T47D (cell line): Measurements from ENCODE around the gene SLC9A9.

Source experiments
- DNase-seq, 2 experiments: peaks; one replicate each; pipeline versions ENCODE4 v3.0.0 to v3.0.0-alpha.2; 2011 to 2012; ENCODE audit warnings: low read depth in 1 of 2, low spot score in 1 of 2
- JUND ChIP-seq: IDR thresholded peaks from 2 replicates; pipeline ENCODE4 v1.6.1; 2012; ENCODE audit warnings: low read depth
- in situ Hi-C: cut with HindIII; loops from 2 replicates; pipeline ENCODE4 v1.10.0; 2016; ENCODE audit warnings: low sequenced_read_pairs, low pct_unique_long_range_greater_than_20kb

The SLC9A9 gene

GRCh38 chr3:143573610-143574303, 274.5 kb downstream of the SLC9A9 start:
- peak in 1 of 2 experiments; percentile 12 for DNase-seq
- in situ Hi-C loops = no loop called here
- TF ChIP-seq JUND = no peak

GRCh38 chr3:143571548-143571947, 276.7 kb downstream of the SLC9A9 start:
- in situ Hi-C loops = no loop called here
- no peak for DNase-seq
- no peak for TF ChIP-seq JUND

- in situ Hi-C loops = no loop called here
- no peak for TF ChIP-seq JUND
- DNase-seq = no peak
Observed at GRCh38 chr3:143567823-143568222, 280.4 kb downstream of the SLC9A9 start.

GRCh38 chr3:143565951-143566350, 282.3 kb downstream of the SLC9A9 start:
- DNase-seq = no peak
- in situ Hi-C loops = no loop called here
- no peak for TF ChIP-seq JUND

- in situ Hi-C loops = no loop called here
- no peak for TF ChIP-seq JUND
- DNase-seq = no peak
Observed at GRCh38 chr3:143563786-143564185, 284.5 kb downstream of the SLC9A9 start.

GRCh38 chr3:143562789-143563188, 285.5 kb downstream of the SLC9A9 start:
- in situ Hi-C loops = no loop called here
- no peak for DNase-seq
- no peak for TF ChIP-seq JUND

- no peak for DNase-seq
- in situ Hi-C loops = no loop called here
- TF ChIP-seq JUND = no peak
Observed at GRCh38 chr3:143559296-143559695, 289.0 kb downstream of the SLC9A9 start.

GRCh38 chr3:143552851-143553250, 295.4 kb downstream of the SLC9A9 start:
- no peak for TF ChIP-seq JUND
- in situ Hi-C loops = no loop called here
- DNase-seq = no peak

- DNase-seq = no peak
- no peak for TF ChIP-seq JUND
- in situ Hi-C loops = no loop called here
Observed at GRCh38 chr3:143551761-143552160, 296.5 kb downstream of the SLC9A9 start.

GRCh38 chr3:143548861-143549497, 299.3 kb downstream of the SLC9A9 start:
- no peak for DNase-seq
- TF ChIP-seq JUND = no peak
- in situ Hi-C loops = no loop called here

GRCh38 chr3:143548393-143548792, 299.9 kb downstream of the SLC9A9 start:
- TF ChIP-seq JUND = no peak
- in situ Hi-C loops = no loop called here
- DNase-seq = no peak

- TF ChIP-seq JUND = no peak
- DNase-seq = no peak
- in situ Hi-C loops = no loop called here
Observed at GRCh38 chr3:143538577-143538981, 309.7 kb downstream of the SLC9A9 start.

- no peak for TF ChIP-seq JUND
- DNase-seq = no peak
- in situ Hi-C loops = no loop called here
Observed at GRCh38 chr3:143538061-143538460, 310.2 kb downstream of the SLC9A9 start.

GRCh38 chr3:143536817-143537535, 311.3 kb downstream of the SLC9A9 start:
- in situ Hi-C loops = no loop called here
- TF ChIP-seq JUND = no peak
- no peak for DNase-seq
